ENCODE measurements around the gene DMXL1.

Gene DMXL1

DNA sequence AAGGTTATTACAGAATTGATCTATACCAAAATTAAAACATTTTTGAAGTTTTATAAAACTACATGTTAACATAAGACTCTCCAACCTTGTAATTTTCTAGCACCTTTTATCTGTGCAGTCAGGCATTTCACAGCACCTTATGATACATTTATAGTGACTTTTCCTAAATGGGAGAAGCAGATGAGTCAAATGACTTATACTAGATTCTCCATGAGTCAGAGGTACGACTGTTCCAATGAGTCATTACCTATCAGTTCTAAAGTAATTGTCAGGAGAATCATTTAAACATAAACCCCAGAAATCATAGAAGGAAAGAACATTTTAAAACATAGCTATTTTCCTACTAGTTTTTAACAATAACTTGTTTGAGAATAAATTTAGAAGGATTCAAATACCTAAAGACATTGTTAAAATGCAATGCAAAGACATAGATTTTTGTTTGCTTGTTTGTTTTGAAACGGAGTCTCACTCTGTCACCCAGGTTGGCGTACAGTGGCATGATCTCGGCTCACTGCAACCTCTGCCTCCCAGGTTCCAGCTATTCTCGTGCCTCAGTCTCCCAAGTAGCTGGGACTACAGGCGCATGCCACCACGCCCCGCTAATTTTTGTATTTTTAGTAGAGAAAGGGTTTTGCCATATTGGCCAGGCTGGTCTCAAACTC lies 34.7 kb upstream of the DMXL1 start:
- H3K4me2 ChIP-seq (ENCODE audit: low read length): no peak overlapping the region

DNA sequence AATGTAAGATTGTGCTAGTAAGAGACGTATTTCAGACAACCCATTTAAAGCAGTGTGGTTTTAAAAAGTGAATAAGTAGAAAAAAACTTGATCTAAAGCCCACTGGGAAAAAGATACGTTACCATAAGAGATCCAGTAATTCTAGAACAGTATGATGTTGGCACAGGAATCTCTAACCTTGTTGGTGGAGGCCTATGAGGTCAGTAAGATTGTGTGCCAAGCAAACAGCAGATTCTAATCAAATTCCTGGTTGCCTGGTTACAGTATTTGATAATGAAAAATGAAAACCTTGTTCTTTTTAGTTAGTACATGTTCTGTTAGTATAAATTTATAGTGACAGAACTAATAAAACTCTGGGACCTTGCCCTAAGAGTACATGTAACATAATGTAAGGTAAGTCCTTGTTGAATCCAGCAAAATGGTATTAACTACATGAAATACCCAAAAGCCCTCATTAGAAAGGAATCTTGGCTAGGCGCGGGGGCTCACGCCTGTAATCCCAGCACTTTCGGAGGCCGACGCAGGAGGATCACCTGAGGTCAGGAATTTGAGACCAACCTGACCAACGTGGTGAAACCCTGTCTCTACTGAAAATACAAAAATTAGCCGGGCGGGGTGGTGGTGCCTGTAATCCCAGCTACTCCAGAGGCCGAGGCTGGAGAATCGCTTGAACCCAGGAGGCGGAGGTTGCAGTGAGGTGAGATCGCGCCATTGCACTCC lies 33.2 kb upstream of the DMXL1 start:
- H4K20me1 ChIP-seq (ENCODE audit: insufficient read depth, low read length): no peaks in the 10 kb centered on the region
- no peak overlapping the region for H3K4me2 ChIP-seq (ENCODE audit: low read length)
- no peaks in the 10 kb centered on the region for H3K36me3 ChIP-seq (ENCODE audit: insufficient read depth, low read length)
- H2AFZ ChIP-seq (ENCODE audit: low read length): no peak overlapping the region
- H3K27me3 ChIP-seq (ENCODE audit: insufficient read depth, low read length): no peaks in the 10 kb centered on the region
- no peak overlapping the region for H3K9ac ChIP-seq (ENCODE audit: low read length)
- peaks cover 6% of the 10 kb centered on the region for H3K4me1 ChIP-seq (ENCODE audit: insufficient read depth, low read length, severe bottlenecking)
- no peaks in the 10 kb centered on the region for H3K9me3 ChIP-seq (ENCODE audit: low read length)
- H3K4me3 ChIP-seq (ENCODE audit: low read depth, low read length, poor library complexity, severe bottlenecking): no peak overlapping the region
- no peak overlapping the region for H3K27ac ChIP-seq (ENCODE audit: low read depth, low read length, poor library complexity, severe bottlenecking)
- TF ChIP-seq, protein P1, sequence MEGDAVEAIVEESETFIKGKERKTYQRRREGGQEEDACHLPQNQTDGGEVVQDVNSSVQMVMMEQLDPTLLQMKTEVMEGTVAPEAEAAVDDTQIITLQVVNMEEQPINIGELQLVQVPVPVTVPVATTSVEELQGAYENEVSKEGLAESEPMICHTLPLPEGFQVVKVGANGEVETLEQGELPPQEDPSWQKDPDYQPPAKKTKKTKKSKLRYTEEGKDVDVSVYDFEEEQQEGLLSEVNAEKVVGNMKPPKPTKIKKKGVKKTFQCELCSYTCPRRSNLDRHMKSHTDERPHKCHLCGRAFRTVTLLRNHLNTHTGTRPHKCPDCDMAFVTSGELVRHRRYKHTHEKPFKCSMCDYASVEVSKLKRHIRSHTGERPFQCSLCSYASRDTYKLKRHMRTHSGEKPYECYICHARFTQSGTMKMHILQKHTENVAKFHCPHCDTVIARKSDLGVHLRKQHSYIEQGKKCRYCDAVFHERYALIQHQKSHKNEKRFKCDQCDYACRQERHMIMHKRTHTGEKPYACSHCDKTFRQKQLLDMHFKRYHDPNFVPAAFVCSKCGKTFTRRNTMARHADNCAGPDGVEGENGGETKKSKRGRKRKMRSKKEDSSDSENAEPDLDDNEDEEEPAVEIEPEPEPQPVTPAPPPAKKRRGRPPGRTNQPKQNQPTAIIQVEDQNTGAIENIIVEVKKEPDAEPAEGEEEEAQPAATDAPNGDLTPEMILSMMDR (IDR thresholded peaks at IDR 0.05; ENCODE audit: low read length): no peak
- no peak for TF ChIP-seq EZH2 (IDR thresholded peaks at IDR 0.05; ENCODE audit: borderline replicate concordance, low read length)
- H3F3A ChIP-seq (ENCODE audit: insufficient read depth, low read length): no peaks in the 10 kb centered on the region
- H3K9me2 ChIP-seq (ENCODE audit: low read depth, low read length): no peaks in the 10 kb centered on the region
- no peaks in the 10 kb centered on the region for H3K79me2 ChIP-seq (ENCODE audit: insufficient read depth, low read length)

More for the DNA sequence above, 34.7 kb upstream of the DMXL1 start:
- no peak overlapping the region for H2AFZ ChIP-seq (ENCODE audit: low read length)
- no peak overlapping the region for H3K27ac ChIP-seq (ENCODE audit: low read depth, low read length, poor library complexity, severe bottlenecking)
- H3K9me2 ChIP-seq (ENCODE audit: low read depth, low read length): no peaks in the 10 kb centered on the region
- no peak overlapping the region for H3K4me3 ChIP-seq (ENCODE audit: low read depth, low read length, poor library complexity, severe bottlenecking)
- no peaks in the 10 kb centered on the region for H4K20me1 ChIP-seq (ENCODE audit: insufficient read depth, low read length)
- no peaks in the 10 kb centered on the region for H3K27me3 ChIP-seq (ENCODE audit: insufficient read depth, low read length)
- peaks cover 20% of the 10 kb centered on the region for H3K4me1 ChIP-seq (ENCODE audit: insufficient read depth, low read length, severe bottlenecking)
- no peak overlapping the region for H3K9ac ChIP-seq (ENCODE audit: low read length)
- no peaks in the 10 kb centered on the region for H3F3A ChIP-seq (ENCODE audit: insufficient read depth, low read length)
- TF ChIP-seq EZH2 (IDR thresholded peaks at IDR 0.05; ENCODE audit: borderline replicate concordance, low read length): no peak
- TF ChIP-seq, protein P1 (IDR thresholded peaks at IDR 0.05; ENCODE audit: low read length): no peak
- no peaks in the 10 kb centered on the region for H3K9me3 ChIP-seq (ENCODE audit: low read length)
- no peaks in the 10 kb centered on the region for H3K79me2 ChIP-seq (ENCODE audit: insufficient read depth, low read length)
- no peaks in the 10 kb centered on the region for H3K36me3 ChIP-seq (ENCODE audit: insufficient read depth, low read length)

DNA sequence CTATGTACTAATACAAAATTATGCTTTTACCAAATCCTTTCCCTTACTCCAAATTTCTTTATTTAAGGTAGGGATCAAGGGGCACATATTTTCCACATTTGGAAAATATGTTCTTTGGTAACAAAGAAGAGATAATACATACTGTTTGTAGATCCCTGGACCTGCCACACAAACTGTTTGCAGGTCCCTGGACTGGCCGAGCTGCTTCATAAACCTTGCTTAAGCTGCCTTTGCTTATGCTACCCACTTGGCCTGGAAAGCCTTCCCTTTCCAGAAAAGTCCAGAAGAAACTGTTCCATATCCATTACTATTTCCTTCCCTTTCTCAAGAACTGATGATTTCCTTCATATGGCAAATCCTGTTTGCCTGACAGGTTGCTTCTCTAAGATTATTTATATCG lies 22.6 kb upstream of the DMXL1 start:
- Histone ChIP-seq H3K36me3 (ENCODE audit: insufficient read depth, low read length) (no peaks in the 10 kb centered on the region), H2AFZ (ENCODE audit: low read length) (no peak overlapping the region), H3K27me3 (ENCODE audit: insufficient read depth, low read length) (no peaks in the 10 kb centered on the region), H3K79me2 (ENCODE audit: insufficient read depth, low read length) (no peaks in the 10 kb centered on the region), H3K9me3 (ENCODE audit: low read length) (no peaks in the 10 kb centered on the region), H3K27ac (ENCODE audit: low read depth, low read length, poor library complexity, severe bottlenecking) (no peak overlapping the region), H3K4me2 (ENCODE audit: low read length) (no peak overlapping the region), H3K9ac (ENCODE audit: low read length) (no peak overlapping the region), H3K4me1 (ENCODE audit: insufficient read depth, low read length, severe bottlenecking) (no peaks in the 10 kb centered on the region), H3F3A (ENCODE audit: insufficient read depth, low read length) (no peaks in the 10 kb centered on the region), H4K20me1 (ENCODE audit: insufficient read depth, low read length) (no peaks in the 10 kb centered on the region), H3K4me3 (ENCODE audit: low read depth, low read length, poor library complexity, severe bottlenecking) (no peak overlapping the region), H3K9me2 (ENCODE audit: low read depth, low read length) (no peaks in the 10 kb centered on the region)
- no peak for TF ChIP-seq EZH2 (IDR thresholded peaks at IDR 0.05; ENCODE audit: borderline replicate concordance, low read length)
